HPDE6-E6E7 (cell line): Measurements from ENCODE around the gene CPPED1.
"Not testable (repeated sequence)": the region's sequence is repeated elsewhere in the genome, so short reads cannot be mapped to it uniquely, and the experiment has no call there.

Experiments used
- DNase-seq: peaks from one replicate; pipeline ENCODE4 v3.0.0; 2011; ENCODE audit warnings: missing footprints; ENCODE audit errors: extremely low spot score

Gene CPPED1

GRCh38 chr16:12767897-12768296, 35.8 kb downstream of the CPPED1 start:
- no peak for DNase-seq

- no peak for DNase-seq
Observed at GRCh38 chr16:12766853-12767252, 36.8 kb downstream of the CPPED1 start.

- not testable (repeated sequence) for DNase-seq
Observed at GRCh38 chr16:12766208-12766607, 37.5 kb downstream of the CPPED1 start.

GRCh38 chr16:12764813-12765488, 38.7 kb downstream of the CPPED1 start:
- DNase-seq: no peak

GRCh38 chr16:12763517-12763916, 40.2 kb downstream of the CPPED1 start:
- no peak for DNase-seq

GRCh38 chr16:12760819-12761611, 42.7 kb downstream of the CPPED1 start:
- no peak for DNase-seq

- no peak for DNase-seq
Observed at GRCh38 chr16:12758670-12759558, 44.8 kb downstream of the CPPED1 start.

GRCh38 chr16:12758031-12758669, 45.5 kb downstream of the CPPED1 start:
- no peak for DNase-seq

- no peak for DNase-seq
Observed at GRCh38 chr16:12757546-12757945, 46.1 kb downstream of the CPPED1 start.

- DNase-seq: no peak
Observed at GRCh38 chr16:12754824-12755543, 48.7 kb downstream of the CPPED1 start.

GRCh38 chr16:12753203-12754023, 50.3 kb downstream of the CPPED1 start:
- DNase-seq: no peak

GRCh38 chr16:12752159-12752558, 51.5 kb downstream of the CPPED1 start:
- no peak for DNase-seq

- DNase-seq: no peak
Observed at GRCh38 chr16:12750554-12750918, 53.2 kb downstream of the CPPED1 start.

GRCh38 chr16:12749076-12749475, 54.6 kb downstream of the CPPED1 start:
- DNase-seq: no peak

GRCh38 chr16:12747827-12748226, 55.9 kb downstream of the CPPED1 start:
- no peak for DNase-seq

GRCh38 chr16:12747261-12747660, 56.4 kb downstream of the CPPED1 start:
- DNase-seq: no peak

- no peak for DNase-seq
Observed at GRCh38 chr16:12744860-12745259, 58.8 kb downstream of the CPPED1 start.

- no peak for DNase-seq
Observed at GRCh38 chr16:12742741-12743140, 60.9 kb downstream of the CPPED1 start.

- no peak for DNase-seq
Observed at GRCh38 chr16:12740986-12741610, 62.6 kb downstream of the CPPED1 start.

- DNase-seq: no peak
Observed at GRCh38 chr16:12739738-12740137, 63.9 kb downstream of the CPPED1 start.
